PFSK-1 (cell line): ENCODE results near the gene HSDL2. TPM values are rescaled to one million over a fixed set of nuclear protein-coding genes. Genes with fewer than 3 reads are reported as not detected.

Experiments used
- FOXP2 ChIP-seq: optimal IDR thresholded peaks from 2 replicates; pipeline ENCODE3; 2011; ENCODE audit warnings: borderline replicate concordance, control low read depth, inconsistent platforms; ENCODE audit not compliant: insufficient read depth; ENCODE audit errors: extremely low read length, extremely low read depth
- POLR2AphosphoS5 ChIP-seq: IDR thresholded peaks from 2 replicates; pipeline ENCODE4 v1.6.1; 2012; ENCODE audit warnings: low read depth, mild to moderate bottlenecking, control low read depth, low read length, moderate library complexity
- SIN3A ChIP-seq: IDR thresholded peaks from 2 replicates; pipeline ENCODE4 v1.6.1; 2012; ENCODE audit warnings: mild to moderate bottlenecking, low read length, moderate library complexity, borderline replicate concordance; ENCODE audit not compliant: insufficient read depth
- TAF1 ChIP-seq: IDR thresholded peaks from 2 replicates; pipeline ENCODE4 v1.6.1; 2012; ENCODE audit warnings: low read length, control low read depth, borderline replicate concordance; ENCODE audit not compliant: insufficient read depth
- polyA plus RNA-seq: library from polyadenylated mRNA; unstranded; fragments of >200 nt; gene quantifications from one replicate; pipeline ENCODE4 v1.2.1, GENCODE V29; 2012; ENCODE audit warnings: low read depth, missing spikeins; ENCODE audit not compliant: insufficient read length
- TF ChIP-seq, protein P1 (sequence below), 2 experiments: IDR thresholded peaks; 2 replicates each; pipeline versions ENCODE4 v1.6.1 to v1.8.0; 2011 to 2012; ENCODE audit warnings: low read depth in 2 of 2, low read length in 2 of 2, control low read depth in 1 of 2, inconsistent platforms in 1 of 2, mild to moderate bottlenecking in 1 of 2, moderate library complexity in 1 of 2; ENCODE audit not compliant: insufficient read depth in 1 of 2

The HSDL2 gene
- polyA plus RNA-seq: 17.6 TPM

DNA sequence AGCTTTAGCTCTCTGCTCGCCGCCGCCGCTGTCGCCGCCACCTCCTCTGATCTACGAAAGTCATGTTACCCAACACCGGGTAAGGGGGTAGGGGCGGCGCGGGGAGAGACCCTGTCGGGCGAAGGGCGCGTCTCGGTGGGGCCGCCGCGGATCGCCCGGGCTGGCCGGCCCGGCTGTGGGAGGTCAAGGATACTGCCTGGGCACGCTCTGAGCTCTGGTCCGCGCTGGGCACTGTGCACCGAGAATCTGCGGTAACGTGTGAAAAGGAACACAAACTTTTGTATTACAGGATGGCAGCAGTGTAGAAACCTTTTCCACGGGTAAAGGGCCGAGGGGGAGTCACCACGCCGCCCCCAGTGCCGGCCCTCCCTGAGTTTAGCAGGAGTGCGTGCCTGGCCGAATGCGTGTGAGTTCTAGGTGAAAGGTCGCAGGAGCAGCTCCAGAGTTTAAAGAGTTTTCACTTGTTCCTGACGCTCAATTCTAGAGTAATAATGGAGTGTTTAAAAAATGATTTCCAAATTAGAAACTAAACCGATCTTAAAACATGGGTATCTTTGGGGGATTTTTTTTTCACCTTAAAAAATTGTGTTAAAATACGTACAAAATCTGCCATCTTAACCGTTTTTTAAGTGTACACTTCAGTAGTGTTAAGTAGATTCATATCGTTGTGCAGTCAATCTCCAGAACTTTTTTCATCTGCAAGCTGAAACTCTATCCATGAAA lies at the start of gene HSDL2:
TSS of gene HSDL2 (plus strand) at position 7 of the 723 bp plus-strand sequence. CDS start at position 63, 56 bp downstream.
- TF ChIP-seq, protein P1, sequence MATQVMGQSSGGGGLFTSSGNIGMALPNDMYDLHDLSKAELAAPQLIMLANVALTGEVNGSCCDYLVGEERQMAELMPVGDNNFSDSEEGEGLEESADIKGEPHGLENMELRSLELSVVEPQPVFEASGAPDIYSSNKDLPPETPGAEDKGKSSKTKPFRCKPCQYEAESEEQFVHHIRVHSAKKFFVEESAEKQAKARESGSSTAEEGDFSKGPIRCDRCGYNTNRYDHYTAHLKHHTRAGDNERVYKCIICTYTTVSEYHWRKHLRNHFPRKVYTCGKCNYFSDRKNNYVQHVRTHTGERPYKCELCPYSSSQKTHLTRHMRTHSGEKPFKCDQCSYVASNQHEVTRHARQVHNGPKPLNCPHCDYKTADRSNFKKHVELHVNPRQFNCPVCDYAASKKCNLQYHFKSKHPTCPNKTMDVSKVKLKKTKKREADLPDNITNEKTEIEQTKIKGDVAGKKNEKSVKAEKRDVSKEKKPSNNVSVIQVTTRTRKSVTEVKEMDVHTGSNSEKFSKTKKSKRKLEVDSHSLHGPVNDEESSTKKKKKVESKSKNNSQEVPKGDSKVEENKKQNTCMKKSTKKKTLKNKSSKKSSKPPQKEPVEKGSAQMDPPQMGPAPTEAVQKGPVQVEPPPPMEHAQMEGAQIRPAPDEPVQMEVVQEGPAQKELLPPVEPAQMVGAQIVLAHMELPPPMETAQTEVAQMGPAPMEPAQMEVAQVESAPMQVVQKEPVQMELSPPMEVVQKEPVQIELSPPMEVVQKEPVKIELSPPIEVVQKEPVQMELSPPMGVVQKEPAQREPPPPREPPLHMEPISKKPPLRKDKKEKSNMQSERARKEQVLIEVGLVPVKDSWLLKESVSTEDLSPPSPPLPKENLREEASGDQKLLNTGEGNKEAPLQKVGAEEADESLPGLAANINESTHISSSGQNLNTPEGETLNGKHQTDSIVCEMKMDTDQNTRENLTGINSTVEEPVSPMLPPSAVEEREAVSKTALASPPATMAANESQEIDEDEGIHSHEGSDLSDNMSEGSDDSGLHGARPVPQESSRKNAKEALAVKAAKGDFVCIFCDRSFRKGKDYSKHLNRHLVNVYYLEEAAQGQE (IDR thresholded peaks at IDR 0.05; ENCODE audit: insufficient read depth in 1 of 2, low read depth in 2 of 2, low read length in 2 of 2): no peak
- TF ChIP-seq TAF1 (0 out of 2 replicates have a peak, but pooled peaks have one; percentile 4), POLR2AphosphoS5 (peak; percentile 17; the same call in 1 of the 2 replicates), FOXP2 (no peak), SIN3A (no peak)

DNA sequence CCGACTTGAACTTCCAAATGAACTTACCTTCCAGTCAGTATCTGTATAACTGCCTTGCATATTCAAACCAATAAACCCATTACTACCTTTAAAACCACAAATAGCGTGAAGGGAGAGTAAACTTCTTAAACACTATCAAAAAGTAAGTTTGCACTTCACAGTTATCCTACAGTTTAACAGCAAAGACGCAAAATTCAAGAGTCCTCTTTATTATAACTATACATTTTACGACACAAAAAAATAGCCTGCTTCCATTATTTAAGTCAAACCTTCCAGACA lies 48.3 kb upstream of the HSDL2 start:
- TF ChIP-seq FOXP2 (no peak), POLR2AphosphoS5 (no peak), TAF1 (no peak), SIN3A (no peak)
- TF ChIP-seq, protein P1 (IDR thresholded peaks at IDR 0.05; ENCODE audit: insufficient read depth in 1 of 2, low read depth in 2 of 2, low read length in 2 of 2): no peak

DNA sequence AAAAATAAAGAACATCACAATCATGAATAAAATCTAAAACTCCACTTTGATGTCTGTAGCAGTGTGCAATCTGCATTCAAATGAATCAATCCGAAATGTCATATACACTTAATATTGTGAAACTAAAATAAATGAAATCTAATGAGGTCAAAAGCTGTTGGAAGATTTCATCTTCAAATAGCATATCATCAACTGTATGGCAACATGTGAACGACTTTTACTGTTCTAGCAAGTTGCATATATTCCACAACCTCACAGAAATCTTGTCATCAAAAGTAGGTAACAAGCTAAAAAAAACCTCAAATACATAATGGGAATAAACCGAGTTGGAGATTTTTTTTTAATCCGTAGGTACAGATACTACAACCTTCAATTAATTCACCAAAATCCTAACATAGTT lies 47.7 kb upstream of the HSDL2 start:
- TF ChIP-seq POLR2AphosphoS5 (no peak), SIN3A (no peak), TAF1 (no peak), FOXP2 (no peak)
- TF ChIP-seq, protein P1 (IDR thresholded peaks at IDR 0.05; ENCODE audit: insufficient read depth in 1 of 2, low read depth in 2 of 2, low read length in 2 of 2): no peak

GRCh38 chr9:112332674-112332976 lies 47.3 kb upstream of the HSDL2 start:
- no peak for TF ChIP-seq POLR2AphosphoS5
- TF ChIP-seq FOXP2: no peak
- no peak for TF ChIP-seq SIN3A
- no peak for TF ChIP-seq TAF1
- TF ChIP-seq, protein P1 (IDR thresholded peaks at IDR 0.05; ENCODE audit: insufficient read depth in 1 of 2, low read depth in 2 of 2, low read length in 2 of 2): no peak
